Erythroblast (primary cell): ENCODE data around the gene SMDT1.
"Not testable (repeated sequence)": the region's sequence is repeated elsewhere in the genome, so short reads cannot be mapped to it uniquely, and the experiment has no call there.

Experiments
- DNase-seq, 2 experiments: peaks; one replicate each; lab custom pipeline; 2025; lab: John Stamatoyannopoulos, UW
- GATA1 ChIP-seq: IDR thresholded peaks from 2 replicates; pipeline ENCODE4 v1.6.1; 2011; ENCODE audit warnings: low read depth, mild to moderate bottlenecking, control low read depth, low read length, moderate library complexity
- POLR2A ChIP-seq: IDR thresholded peaks from 2 replicates; pipeline ENCODE4 v1.6.1; 2011; ENCODE audit warnings: mild to moderate bottlenecking, low read length

Gene SMDT1

GRCh38 chr22:42065438-42066125 lies 13.9 kb upstream of the SMDT1 start:
- DNase-seq, result no peak
- TF ChIP-seq GATA1 (no peak), POLR2A (no peak)

- TF ChIP-seq POLR2A, result no peak
- TF ChIP-seq GATA1, result no peak
- DNase-seq, result no peak
Observed at GRCh38 chr22:42066126-42066761, 13.3 kb upstream of the SMDT1 start.

- TF ChIP-seq GATA1, result no peak
- DNase-seq, result no peak
Observed at GRCh38 chr22:42066937-42067336, 12.6 kb upstream of the SMDT1 start.

- TF ChIP-seq GATA1 (no peak), POLR2A (no peak)
Observed at GRCh38 chr22:42067671-42068251, 11.7 kb upstream of the SMDT1 start.

GRCh38 chr22:42068291-42068690 lies 11.2 kb upstream of the SMDT1 start:
- TF ChIP-seq GATA1 (no peak), POLR2A (no peak)
- DNase-seq, result no peak

More at GRCh38 chr22:42067671-42068251, 11.7 kb upstream of the SMDT1 start:
- no peak for DNase-seq

GRCh38 chr22:42069801-42070516 lies 9.5 kb upstream of the SMDT1 start:
- peak; percentile 47 to 58 for DNase-seq
- TF ChIP-seq GATA1 (no peak), POLR2A (no peak)

GRCh38 chr22:42070517-42071422 lies 8.7 kb upstream of the SMDT1 start, which contains the start of gene NAGA:
TSS of gene NAGA (minus strand) at chr22:42070812. CDS start at chr22:42070297, 515 bp downstream.
- peak; percentile 96 to 97 for DNase-seq
- TF ChIP-seq POLR2A, result peak; percentile 90
- no peak for TF ChIP-seq GATA1

- not testable (repeated sequence) for DNase-seq
Observed at GRCh38 chr22:42071508-42071907, 8.0 kb upstream of the SMDT1 start.

GRCh38 chr22:42072606-42073330 lies 6.7 kb upstream of the SMDT1 start:
- TF ChIP-seq GATA1 (no peak), POLR2A (no peak)
- peak; percentile 26 to 42 for DNase-seq

GRCh38 chr22:42073621-42074041 lies 5.9 kb upstream of the SMDT1 start:
- TF ChIP-seq GATA1 (no peak), POLR2A (no peak)
- no peak for DNase-seq

GRCh38 chr22:42074132-42074811 lies 5.2 kb upstream of the SMDT1 start, which contains the start of gene PHETA2:
TSS of gene PHETA2 (plus strand) at chr22:42074248. CDS start at chr22:42077294, 3,046 bp downstream.
- TF ChIP-seq GATA1 (no peak), POLR2A (peak; percentile 43)
- peak; percentile 70 to 74 for DNase-seq
